COLO829 (cell line): ENCODE measurements around the gene ANGEL2.
"Not testable (repeated sequence)": the region's sequence is repeated elsewhere in the genome, so short reads cannot be mapped to it uniquely, and the experiment has no call there.

ENCODE experiments used
- DNase-seq: peaks from one replicate; pipeline ENCODE4 v3.0.0; 2012; ENCODE audit warnings: low spot score

The ANGEL2 gene

GRCh38 chr1:212975111-212975918 lies 40.4 kb downstream of the ANGEL2 start:
- no peak for DNase-seq

- DNase-seq = no peak
These were observed 41.0 kb downstream of the ANGEL2 start for GRCh38 chr1:212974711-212975110.

GRCh38 chr1:212973899-212974298 lies 41.8 kb downstream of the ANGEL2 start:
- DNase-seq = no peak

- no peak for DNase-seq
These were observed 42.2 kb downstream of the ANGEL2 start for GRCh38 chr1:212973426-212973825.

GRCh38 chr1:212971312-212971711 lies 44.4 kb downstream of the ANGEL2 start:
- no peak for DNase-seq

- no peak for DNase-seq
These were observed 45.6 kb downstream of the ANGEL2 start for GRCh38 chr1:212970085-212970484.

GRCh38 chr1:212968368-212968863 lies 47.3 kb downstream of the ANGEL2 start:
- DNase-seq = no peak

GRCh38 chr1:212967801-212968200 lies 47.9 kb downstream of the ANGEL2 start:
- DNase-seq = peak; percentile 32

GRCh38 chr1:212966616-212967015 lies 49.1 kb downstream of the ANGEL2 start:
- DNase-seq = no peak

- not testable (repeated sequence) for DNase-seq
These were observed 50.7 kb downstream of the ANGEL2 start for GRCh38 chr1:212964993-212965392.

GRCh38 chr1:212964102-212964501 lies 51.6 kb downstream of the ANGEL2 start:
- DNase-seq = no peak

- DNase-seq = no peak
These were observed 53.2 kb downstream of the ANGEL2 start for GRCh38 chr1:212962509-212962908.

GRCh38 chr1:212960932-212961331 lies 54.7 kb downstream of the ANGEL2 start:
- DNase-seq = no peak

- no peak for DNase-seq
These were observed 56.1 kb downstream of the ANGEL2 start for GRCh38 chr1:212959266-212960220.

- no peak for DNase-seq
These were observed 57.5 kb downstream of the ANGEL2 start for GRCh38 chr1:212958175-212958574.

- DNase-seq = no peak
These were observed 58.1 kb downstream of the ANGEL2 start for GRCh38 chr1:212957546-212957945.

- no peak for DNase-seq
These were observed 59.6 kb downstream of the ANGEL2 start for GRCh38 chr1:212955961-212956620.

- DNase-seq = no peak
These were observed 60.6 kb downstream of the ANGEL2 start for GRCh38 chr1:212955098-212955497.

- no peak for DNase-seq
These were observed 61.2 kb downstream of the ANGEL2 start for GRCh38 chr1:212954514-212954913.

GRCh38 chr1:212953321-212953720 lies 62.3 kb downstream of the ANGEL2 start:
- no peak for DNase-seq

GRCh38 chr1:212952641-212952976 lies 63.1 kb downstream of the ANGEL2 start:
- no peak for DNase-seq

- no peak for DNase-seq
These were observed 63.6 kb downstream of the ANGEL2 start for GRCh38 chr1:212951947-212952640.
